Measurements from ENCODE around the gene TMEM117.
"Not testable (repeated sequence)": the region's sequence is repeated elsewhere in the genome, so short reads cannot be mapped to it uniquely, and the experiment has no call there.

The TMEM117 gene

GRCh38 chr12:44029194-44029593 lies 193.3 kb downstream of the TMEM117 start:
- no peak for DNase-seq

GRCh38 chr12:44031472-44032185 lies 195.7 kb downstream of the TMEM117 start:
- DNase-seq: no peak

GRCh38 chr12:44034906-44035305 lies 199.0 kb downstream of the TMEM117 start:
- no peak for DNase-seq

GRCh38 chr12:44036875-44037443 lies 201.1 kb downstream of the TMEM117 start:
- no peak for DNase-seq

GRCh38 chr12:44038411-44038810 lies 202.5 kb downstream of the TMEM117 start:
- DNase-seq: no peak

GRCh38 chr12:44044491-44044890 lies 208.6 kb downstream of the TMEM117 start:
- not testable (repeated sequence) for DNase-seq

- DNase-seq: no peak
Measured at GRCh38 chr12:44046732-44047417, 211.0 kb downstream of the TMEM117 start.

GRCh38 chr12:44052554-44052953 lies 216.7 kb downstream of the TMEM117 start:
- no peak for DNase-seq

GRCh38 chr12:44053549-44054127 lies 217.8 kb downstream of the TMEM117 start:
- no peak for DNase-seq

GRCh38 chr12:44054281-44054680 lies 218.4 kb downstream of the TMEM117 start:
- DNase-seq: no peak

GRCh38 chr12:44058366-44058765 lies 222.5 kb downstream of the TMEM117 start:
- DNase-seq: no peak

GRCh38 chr12:44059476-44059875 lies 223.6 kb downstream of the TMEM117 start:
- DNase-seq: no peak

- no peak for DNase-seq
Measured at GRCh38 chr12:44063671-44064070, 227.8 kb downstream of the TMEM117 start.

- no peak for DNase-seq
Measured at GRCh38 chr12:44076871-44077270, 241.0 kb downstream of the TMEM117 start.

GRCh38 chr12:44077294-44077693 lies 241.4 kb downstream of the TMEM117 start:
- no peak for DNase-seq

GRCh38 chr12:44078273-44078672 lies 242.4 kb downstream of the TMEM117 start:
- DNase-seq: no peak

- DNase-seq: no peak
Measured at GRCh38 chr12:44088647-44089046, 252.8 kb downstream of the TMEM117 start.

GRCh38 chr12:44091948-44092606 lies 256.2 kb downstream of the TMEM117 start:
- no peak for DNase-seq

GRCh38 chr12:44098786-44099185 lies 262.9 kb downstream of the TMEM117 start:
- no peak for DNase-seq

GRCh38 chr12:44099486-44099885 lies 263.6 kb downstream of the TMEM117 start:
- no peak for DNase-seq

- DNase-seq: no peak
Measured at GRCh38 chr12:44100264-44100663, 264.4 kb downstream of the TMEM117 start.

GRCh38 chr12:44101475-44101874 lies 265.6 kb downstream of the TMEM117 start:
- DNase-seq: no peak

GRCh38 chr12:44114906-44115305 lies 279.0 kb downstream of the TMEM117 start:
- no peak for DNase-seq
